Motor neuron (in vitro differentiated cells): ENCODE data around the gene ZBP1. TPM values are rescaled to one million over a fixed set of nuclear protein-coding genes. Genes with fewer than 3 reads are reported as not detected.

Experiments used
- ATAC-seq, 8 experiments: fragments of 200-7000 bp; cut with Tn5 transposase; replicated peaks in 6 of 8; 2 replicates each; pipeline ENCODE4 v1.8.0; 2021; ENCODE audit warnings: mild to moderate bottlenecking in 8 of 8, moderate library complexity in 8 of 8
- H3K27ac ChIP-seq, 2 donors: fragments of 250-450 bp; sonication (Bioruptor Pico); 2 replicates each; pipeline ENCODE4 v1.9.0; 2021; ENCODE audit warnings: antibody characterized with exemption in 2 of 2, mild to moderate bottlenecking in 2 of 2, moderate library complexity in 1 of 2
- H3K4me1 ChIP-seq, 2 donors: fragments of 250-450 bp; sonication (Bioruptor Pico); replicated peaks in 1 of 2; 2 replicates each; pipeline ENCODE4 v1.6.1; 2021; ENCODE audit warnings: antibody characterized with exemption in 2 of 2, mild to moderate bottlenecking in 2 of 2, moderate library complexity in 1 of 2
- H3K4me3 ChIP-seq, 5 donors: fragments of 250-450 bp; sonication (Bioruptor Pico); 2 replicates each; pipeline ENCODE4 v1.9.0; 2021; ENCODE audit warnings: antibody characterized with exemption in 5 of 5, mild to moderate bottlenecking in 5 of 5, moderate library complexity in 4 of 5
- WGBS, 10 experiments: fragments of 450-650 bp; shearing (Covaris generic); methylation state at CpG; one replicate each; pipeline ENCODE4 v1.0.0; 2022; 5-methylcytosine and 5-hydroxymethylcytosine counted together
- in situ Hi-C, 9 experiments: fragments of 400-800 bp; cut with MboI; loops; one replicate each; pipeline ENCODE4 v1.15.0; 2021; ENCODE audit warnings: low sequenced_read_pairs in 9 of 9, low pct_unique_long_range_greater_than_20kb in 2 of 9; ENCODE audit not compliant: unreplicated experiment in 9 of 9
- total RNA-seq, 8 experiments: library from RNA; unstranded; fragments of 300-600 nt; gene quantifications; 2 replicates each; pipeline versions ENCODE4 v1.2.3 to v1.2.4, GENCODE V29; 2022

ZBP1 gene
- total RNA-seq, 8 experiments from 2014 or later: 0.09 to 1.00 (median 0.30) TPM; not detected in 2

- no peak overlapping the region for H3K4me3 ChIP-seq
- in situ Hi-C loops: loop anchor here in 6 of 9 experiments (5.0 to 25.0 kb wide), 5 partner anchors 82 to 615 kb away; no protein-coding TSS in a partner anchor
- H3K4me1 ChIP-seq: peaks cover 3 to 7% of the 10 kb centered on the region in 2 donors
- ATAC-seq: peak; percentile 72 to 93 (median 77)
- WGBS, 10 experiments: 0 to 88% (median 66%) methylated on average over 1 to 8 of the region's 39 CpGs; no CpG with 5 or more reads in 3 of the 10 experiments
- H3K27ac ChIP-seq: no peak overlapping the region
These were observed 23.0 kb downstream of the ZBP1 start for GRCh38 chr20:57596998-57597939.

GRCh38 chr20:57596358-57596757, 23.9 kb downstream of the ZBP1 start:
- Histone ChIP-seq H3K27ac (no peak overlapping the region), H3K4me3 (no peak overlapping the region), H3K4me1 (peaks cover 3 to 7% of the 10 kb centered on the region in 2 donors)
- 0 to 75% (median 42%) methylated on average over 1 to 7 of the region's 11 CpGs; no CpG with 5 or more reads in 6 of the 10 experiments for WGBS, 10 experiments
- in situ Hi-C loops: loop anchor here in 6 of 9 experiments (5.0 to 25.0 kb wide), 5 partner anchors 82 to 616 kb away; no protein-coding TSS in a partner anchor
- ATAC-seq: no peak

- WGBS, 10 experiments: 54 to 100% (median 90%) methylated on average over 1 to 11 of the region's 25 CpGs; no CpG with 5 or more reads in 3 of the 10 experiments
- no peak overlapping the region for H3K27ac ChIP-seq
- in situ Hi-C loops: loop anchor here in 6 of 9 experiments (5.0 to 25.0 kb wide), 5 partner anchors 81 to 617 kb away; no protein-coding TSS in a partner anchor
- H3K4me3 ChIP-seq: no peak overlapping the region
- no peak for ATAC-seq
- H3K4me1 ChIP-seq: peaks cover 3 to 7% of the 10 kb centered on the region in 2 donors
These were observed 24.9 kb downstream of the ZBP1 start for GRCh38 chr20:57595041-57596030.

- peak in 7 of 8 experiments; percentile 23 to 65 (median 60) for ATAC-seq
- H3K4me3 ChIP-seq: no peak overlapping the region
- H3K27ac ChIP-seq: no peak overlapping the region
- WGBS, 10 experiments: 0 to 47% (median 34%) methylated on average over 6 to 12 of the region's 27 CpGs; no CpG with 5 or more reads in 4 of the 10 experiments
- peaks cover 3 to 7% of the 10 kb centered on the region in 2 donors for H3K4me1 ChIP-seq
- in situ Hi-C loops: loop anchor here (5.0 to 25.0 kb wide), 6 partner anchors 72 to 618 kb away; no protein-coding TSS in a partner anchor
These were observed 25.9 kb downstream of the ZBP1 start for GRCh38 chr20:57594092-57594951.

- ATAC-seq: peak in 5 of 8 experiments; percentile 20 to 68 (median 38)
- Histone ChIP-seq H3K4me1 (peaks cover 3 to 7% of the 10 kb centered on the region in 2 donors), H3K4me3 (no peak overlapping the region), H3K27ac (no peak overlapping the region)
- 0 to 100% (median 68%) methylated on average over 1 to 8 of the region's 17 CpGs; no CpG with 5 or more reads in 2 of the 10 experiments for WGBS, 10 experiments
- in situ Hi-C loops: loop anchor here (5.0 to 25.0 kb wide), 6 partner anchors 71 to 619 kb away; no protein-coding TSS in a partner anchor
These were observed 26.9 kb downstream of the ZBP1 start for GRCh38 chr20:57593134-57593886.

GRCh38 chr20:57592263-57593092, 27.7 kb downstream of the ZBP1 start:
- in situ Hi-C loops: loop anchor here (5.0 to 25.0 kb wide), 6 partner anchors 70 to 620 kb away; no protein-coding TSS in a partner anchor
- Histone ChIP-seq H3K27ac (no peak overlapping the region), H3K4me3 (no peak overlapping the region), H3K4me1 (peaks cover 2 to 3% of the 10 kb centered on the region in 2 donors)
- ATAC-seq: no peak
- 50 to 100% (median 92%) methylated on average over 1 to 4 of the region's 22 CpGs; no CpG with 5 or more reads in 3 of the 10 experiments for WGBS, 10 experiments

GRCh38 chr20:57591289-57592229, 28.7 kb downstream of the ZBP1 start:
- 17 to 100% (median 80%) methylated on average over 1 of the region's 15 CpGs; no CpG with 5 or more reads in 3 of the 10 experiments for WGBS, 10 experiments
- in situ Hi-C loops: loop anchor here (5.0 to 25.0 kb wide), 6 partner anchors 69 to 621 kb away; no protein-coding TSS in a partner anchor
- H3K4me3 ChIP-seq: no peak overlapping the region
- peaks cover 1 to 4% of the 10 kb centered on the region in 2 donors for H3K4me1 ChIP-seq
- no peak for ATAC-seq
- no peak overlapping the region for H3K27ac ChIP-seq

- peaks cover 10 to 13% of the 10 kb centered on the region in 2 donors for H3K4me1 ChIP-seq
- no peak for ATAC-seq
- 29 to 100% (median 90%) methylated on average over 1 to 4 of the region's 18 CpGs; no CpG with 5 or more reads in 3 of the 10 experiments for WGBS, 10 experiments
- in situ Hi-C loops: loop anchor here (5.0 to 25.0 kb wide), 6 partner anchors 68 to 622 kb away; no protein-coding TSS in a partner anchor
- no peak overlapping the region for H3K4me3 ChIP-seq
- no peak overlapping the region for H3K27ac ChIP-seq
These were observed 29.5 kb downstream of the ZBP1 start for GRCh38 chr20:57590485-57591288.
